Colonic mucosa (tissue), 4 donors: ENCODE data around the gene PPP2CA. TPM values are rescaled to one million over a fixed set of nuclear protein-coding genes. Genes with fewer than 3 reads are reported as not detected.
"Not testable (repeated sequence)": the region's sequence is repeated elsewhere in the genome, so short reads cannot be mapped to it uniquely, and the experiment has no call there.

ENCODE experiments used
- DNase-seq: peaks from one replicate; pipeline ENCODE4 v3.0.0-alpha.2; 2020
- H3K27ac ChIP-seq: fragments of 200-600 bp; one replicate; pipeline ENCODE4 v1.8.0; 2021
- H3K27me3 ChIP-seq: fragments of 200-600 bp; one replicate; pipeline ENCODE4 v1.8.0; 2021
- H3K36me3 ChIP-seq: fragments of 200-600 bp; one replicate; pipeline ENCODE4 v1.8.0; 2021
- H3K4me1 ChIP-seq: fragments of 200-600 bp; one replicate; pipeline ENCODE4 v1.8.0; 2021; ENCODE audit warnings: mild to moderate bottlenecking
- H3K4me3 ChIP-seq: fragments of 200-600 bp; one replicate; pipeline ENCODE4 v1.8.0; 2021
- H3K9ac ChIP-seq, 2 donors: one replicate each; pipeline ENCODE4 v1.7.0; 2013; ENCODE audit warnings: control low read depth in 2 of 2, low read depth in 2 of 2, low read length in 2 of 2
- H3K9me3 ChIP-seq: fragments of 200-600 bp; one replicate; pipeline ENCODE4 v1.8.0; 2021
- intact Hi-C: fragments of 100-400 bp; cut with DNase I; formaldehyde crosslinking; loops from one replicate; pipeline ENCODE4 v1.14.1; 2022
- total RNA-seq, 2 donors: library from RNA; stranded (reverse); fragmentation: NEBNext Ultra II Directional in 1 of 2; extraction: Animal tissue kit (Norgen Biotek cat#: 25700) in 1 of 2; gene quantifications; one replicate each; pipeline ENCODE4 v1.2.1, GENCODE V29; 2021
- TF ChIP-seq, protein P1 (sequence below): fragments of 200-600 bp; IDR thresholded peaks from one replicate; pipeline ENCODE4 v1.8.0; 2022; ENCODE audit warnings: antibody characterized with exemption, mild to moderate bottlenecking
- donor health status: healthy.
- donor health status: DM: no; HTN: no; CAD: no.
- donor health status: DM: no; HTN: no; CAD: no.

The PPP2CA gene
- total RNA-seq, 2 donors from 2014 or later: 147 to 150 TPM

DNA sequence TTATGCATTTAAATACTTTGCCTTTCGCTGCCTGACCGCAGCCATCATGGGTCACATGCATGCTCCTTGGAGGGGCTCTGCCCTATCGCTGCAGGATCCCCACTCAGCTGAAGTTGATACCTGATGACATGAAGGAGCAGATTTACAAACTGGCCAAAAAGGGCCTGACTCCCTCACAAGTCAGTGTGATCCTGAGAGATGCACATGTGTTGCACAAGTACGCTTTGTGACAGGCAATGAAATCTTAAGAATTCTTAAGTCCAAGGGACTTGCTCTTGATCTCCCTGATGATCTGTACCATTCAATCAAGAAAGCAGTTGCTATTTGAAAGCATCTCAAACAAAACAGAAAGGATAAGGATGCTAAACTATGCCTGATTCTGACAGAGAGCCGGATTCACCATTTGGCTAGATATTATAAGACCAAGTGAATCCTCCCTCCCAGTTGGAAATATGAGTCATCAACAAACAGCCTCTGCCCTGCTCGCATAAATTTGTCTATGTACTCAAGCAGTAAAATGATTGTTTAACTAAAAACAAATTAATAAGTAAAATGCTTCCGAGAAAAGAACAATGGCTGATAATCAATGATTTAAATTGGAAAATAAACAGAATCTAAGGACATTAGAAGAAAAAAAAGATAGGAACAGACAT, 41.6 kb upstream of the PPP2CA start:
- Histone ChIP-seq H3K9ac (no peak overlapping the region), H3K36me3 (no peaks in the 10 kb centered on the region), H3K27ac (no peak overlapping the region), H3K27me3 (no peaks in the 10 kb centered on the region), H3K4me3 (no peak overlapping the region), H3K9me3 (no peaks in the 10 kb centered on the region), H3K4me1 (no peaks in the 10 kb centered on the region)
- intact Hi-C loops: no loop called here
- DNase-seq: no peak
- TF ChIP-seq, protein P1, sequence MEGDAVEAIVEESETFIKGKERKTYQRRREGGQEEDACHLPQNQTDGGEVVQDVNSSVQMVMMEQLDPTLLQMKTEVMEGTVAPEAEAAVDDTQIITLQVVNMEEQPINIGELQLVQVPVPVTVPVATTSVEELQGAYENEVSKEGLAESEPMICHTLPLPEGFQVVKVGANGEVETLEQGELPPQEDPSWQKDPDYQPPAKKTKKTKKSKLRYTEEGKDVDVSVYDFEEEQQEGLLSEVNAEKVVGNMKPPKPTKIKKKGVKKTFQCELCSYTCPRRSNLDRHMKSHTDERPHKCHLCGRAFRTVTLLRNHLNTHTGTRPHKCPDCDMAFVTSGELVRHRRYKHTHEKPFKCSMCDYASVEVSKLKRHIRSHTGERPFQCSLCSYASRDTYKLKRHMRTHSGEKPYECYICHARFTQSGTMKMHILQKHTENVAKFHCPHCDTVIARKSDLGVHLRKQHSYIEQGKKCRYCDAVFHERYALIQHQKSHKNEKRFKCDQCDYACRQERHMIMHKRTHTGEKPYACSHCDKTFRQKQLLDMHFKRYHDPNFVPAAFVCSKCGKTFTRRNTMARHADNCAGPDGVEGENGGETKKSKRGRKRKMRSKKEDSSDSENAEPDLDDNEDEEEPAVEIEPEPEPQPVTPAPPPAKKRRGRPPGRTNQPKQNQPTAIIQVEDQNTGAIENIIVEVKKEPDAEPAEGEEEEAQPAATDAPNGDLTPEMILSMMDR: no peak

DNA sequence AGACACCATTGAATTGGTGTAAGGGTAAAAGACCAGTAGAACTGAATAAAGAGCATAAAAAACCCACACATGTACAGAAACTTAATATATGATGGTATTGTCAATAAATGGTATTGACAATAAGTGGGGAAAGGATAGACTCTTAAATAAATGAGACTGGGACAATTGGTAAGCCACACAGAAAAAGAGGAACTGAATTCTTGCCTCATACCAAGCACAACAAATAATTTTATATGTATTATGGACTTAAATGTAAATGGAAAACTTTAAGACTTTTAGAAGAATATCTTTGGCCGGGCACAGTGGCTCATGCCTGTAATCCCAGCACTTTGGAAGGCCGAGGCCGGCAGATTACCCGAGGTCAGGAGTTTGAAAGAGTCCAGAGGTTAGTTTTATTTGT, 37.9 kb upstream of the PPP2CA start:
- no peak overlapping the region for H3K9ac ChIP-seq
- no peak overlapping the region for H3K27ac ChIP-seq
- no peak for DNase-seq
- intact Hi-C loops: no loop called here
- no peaks in the 10 kb centered on the region for H3K27me3 ChIP-seq
- H3K9me3 ChIP-seq: no peaks in the 10 kb centered on the region
- H3K36me3 ChIP-seq: no peaks in the 10 kb centered on the region
- H3K4me1 ChIP-seq: no peaks in the 10 kb centered on the region
- H3K4me3 ChIP-seq: no peak overlapping the region
- TF ChIP-seq, protein P1: no peak

DNA sequence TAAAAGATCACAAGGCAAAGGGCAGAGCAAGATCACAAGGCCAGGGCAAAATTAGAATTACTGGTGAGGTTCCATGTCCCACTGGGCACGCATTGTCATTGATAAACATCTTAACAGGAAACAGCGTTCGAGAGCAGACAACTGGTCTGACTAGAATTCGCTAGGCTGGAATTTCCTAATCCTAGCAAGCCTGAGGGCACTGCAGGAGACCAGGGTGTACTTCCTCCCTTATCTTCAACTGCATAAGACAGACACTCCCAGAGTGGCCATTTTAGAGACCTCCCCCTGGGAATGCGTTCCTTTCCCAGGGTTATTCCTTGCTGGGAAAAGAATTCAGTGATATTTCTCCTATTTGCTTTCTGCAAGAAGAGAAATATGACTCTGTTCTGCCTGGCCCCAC, 36.8 kb upstream of the PPP2CA start:
- H3K4me1 ChIP-seq, H3K9me3 ChIP-seq, intact Hi-C loops, H3K9ac ChIP-seq, H3K27ac ChIP-seq, H3K27me3 ChIP-seq, H3K36me3 ChIP-seq, DNase-seq, H3K4me3 ChIP-seq: not testable (repeated sequence)

DNA sequence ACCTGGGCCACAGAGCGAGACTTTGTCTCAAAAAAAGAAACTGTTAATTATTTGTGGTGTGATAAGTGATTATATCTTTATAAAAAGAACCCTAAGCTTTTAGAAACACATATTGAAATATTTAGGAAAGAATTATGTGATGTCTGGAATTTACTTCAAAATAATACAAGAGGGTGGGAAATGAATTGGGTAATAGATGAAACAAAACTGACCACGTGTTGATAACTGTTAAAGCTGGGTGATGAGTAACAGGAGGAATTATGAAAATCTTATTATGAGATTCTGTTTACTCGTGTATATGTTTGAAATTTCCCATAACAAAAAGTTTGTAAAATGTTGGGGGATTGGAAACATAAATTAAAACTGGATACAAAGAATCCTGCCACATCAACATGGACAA, 33.0 kb upstream of the PPP2CA start:
- no peak for DNase-seq
- H3K36me3 ChIP-seq: no peaks in the 10 kb centered on the region
- H3K4me3 ChIP-seq: no peak overlapping the region
- TF ChIP-seq, protein P1: no peak
- intact Hi-C loops: no loop called here
- no peaks in the 10 kb centered on the region for H3K9me3 ChIP-seq
- H3K9ac ChIP-seq: no peak overlapping the region
- H3K4me1 ChIP-seq: no peaks in the 10 kb centered on the region
- H3K27me3 ChIP-seq: no peaks in the 10 kb centered on the region
- H3K27ac ChIP-seq: no peak overlapping the region

DNA sequence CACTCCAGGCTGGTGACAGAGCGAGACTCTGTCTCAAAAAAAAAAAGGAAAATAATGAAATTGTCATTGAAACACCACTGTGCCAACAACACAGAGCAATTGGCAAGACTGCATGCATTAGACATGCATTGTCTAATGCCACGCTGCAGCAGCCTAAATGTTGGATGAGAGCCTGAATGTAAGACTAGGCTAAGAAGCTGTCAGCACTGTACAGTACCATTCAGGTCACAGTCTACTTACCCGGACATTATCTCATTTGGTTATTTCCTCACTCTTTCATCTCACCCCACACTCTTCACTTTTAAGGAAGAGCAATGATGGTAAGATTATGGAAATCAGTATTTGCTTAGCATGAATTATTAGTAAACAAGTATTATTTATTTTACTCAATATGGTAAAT, 31.3 kb upstream of the PPP2CA start:
- no peaks in the 10 kb centered on the region for H3K9me3 ChIP-seq
- no peak overlapping the region for H3K4me3 ChIP-seq
- H3K36me3 ChIP-seq: no peaks in the 10 kb centered on the region
- TF ChIP-seq, protein P1: no peak
- no peak overlapping the region for H3K9ac ChIP-seq
- no peaks in the 10 kb centered on the region for H3K27me3 ChIP-seq
- DNase-seq: no peak
- intact Hi-C loops: no loop called here
- H3K4me1 ChIP-seq: no peaks in the 10 kb centered on the region
- no peak overlapping the region for H3K27ac ChIP-seq

DNA sequence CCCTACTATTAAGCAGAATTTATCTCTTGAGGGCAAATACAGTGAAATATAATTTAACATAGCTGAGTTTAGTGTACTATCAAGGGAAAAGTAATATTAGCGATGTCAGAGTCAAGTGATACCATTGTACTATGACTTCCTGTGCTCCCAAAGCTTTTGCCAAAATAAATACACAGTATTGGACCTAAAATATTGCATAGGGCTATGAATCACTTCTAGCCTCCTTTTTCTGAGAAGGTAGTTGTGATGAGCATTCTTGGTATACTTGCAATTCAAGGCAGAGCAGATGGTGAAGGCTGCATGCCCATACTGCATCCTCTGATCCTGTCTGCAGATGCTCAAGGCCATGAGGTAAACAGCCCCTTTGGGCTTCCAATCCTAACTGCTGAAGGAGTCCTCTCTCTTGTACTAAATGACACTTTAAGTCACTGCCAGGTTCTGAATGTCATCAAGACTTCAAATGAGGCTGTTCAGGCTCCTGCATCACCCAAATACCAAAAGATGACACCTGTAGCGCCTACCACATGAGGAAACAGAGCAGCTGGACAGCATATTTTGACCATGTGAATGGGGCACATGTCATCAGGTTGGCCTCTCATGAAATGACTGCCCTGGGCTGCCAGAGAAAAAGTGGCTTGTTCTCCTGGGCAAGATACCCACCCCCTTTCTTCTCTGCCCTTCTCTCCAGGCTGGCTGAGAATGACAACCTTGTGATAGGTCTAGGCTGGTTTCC, 29.7 kb upstream of the PPP2CA start:
- no peaks in the 10 kb centered on the region for H3K27me3 ChIP-seq
- DNase-seq: no peak
- no peak overlapping the region for H3K27ac ChIP-seq
- H3K4me1 ChIP-seq: no peaks in the 10 kb centered on the region
- intact Hi-C loops: no loop called here
- no peaks in the 10 kb centered on the region for H3K9me3 ChIP-seq
- no peak overlapping the region for H3K4me3 ChIP-seq
- TF ChIP-seq, protein P1: no peak
- H3K36me3 ChIP-seq: no peaks in the 10 kb centered on the region
- no peak overlapping the region for H3K9ac ChIP-seq

DNA sequence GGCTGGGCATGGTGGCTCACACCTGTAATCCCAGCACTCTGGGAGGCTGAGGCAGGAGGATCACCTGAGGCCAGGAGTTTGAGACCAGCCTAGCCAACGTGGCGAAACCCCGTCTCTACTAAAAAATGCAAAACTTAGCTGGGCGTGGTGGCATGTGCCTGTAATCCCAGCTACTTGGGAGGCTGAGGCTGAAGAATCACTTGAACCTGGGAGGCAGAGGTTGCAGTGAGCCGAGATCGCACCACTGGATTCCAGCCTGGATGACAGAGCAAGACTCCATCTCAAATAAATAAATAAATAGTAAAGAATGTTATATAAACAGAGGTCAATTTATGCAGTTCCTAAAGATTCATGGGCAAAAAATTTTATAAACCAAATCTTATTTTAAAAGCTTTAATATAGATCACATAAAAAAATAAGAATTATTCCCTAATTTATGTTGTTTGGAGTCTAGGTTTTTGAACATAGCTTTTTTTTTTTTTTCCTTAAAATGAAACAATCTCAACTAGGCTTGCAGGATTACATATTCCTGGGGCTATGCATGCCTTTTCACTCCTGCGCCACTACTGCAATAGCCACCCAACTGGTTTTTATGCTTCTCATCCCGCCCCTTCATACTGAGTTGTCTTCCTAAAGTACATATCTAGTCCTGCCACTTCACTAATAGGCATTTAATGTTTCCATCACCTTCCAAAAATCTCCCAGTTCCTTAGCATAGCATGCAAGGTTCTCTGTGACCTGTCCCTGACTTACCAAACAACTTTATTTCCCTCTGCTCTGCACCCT, 27.7 kb upstream of the PPP2CA start:
- H3K27me3 ChIP-seq, H3K4me1 ChIP-seq, H3K36me3 ChIP-seq, H3K4me3 ChIP-seq, H3K27ac ChIP-seq, H3K9me3 ChIP-seq, H3K9ac ChIP-seq, intact Hi-C loops, DNase-seq: not testable (repeated sequence)
